Transverse colon (tissue), 4 donors: ENCODE results near the gene LOXL1. TPM values are rescaled to one million over a fixed set of nuclear protein-coding genes. Genes with fewer than 3 reads are reported as not detected.

Experiments
- DNase-seq: peaks from one replicate; pipeline ENCODE4 v3.0.0-alpha.2; 2019
- H3K27ac ChIP-seq, 4 donors: fragments of 200-600 bp; sonication (generic); 2 replicates each; pipeline ENCODE4 v1.5.1; 2016 to 2018; ENCODE audit warnings: inconsistent platforms in 4 of 4
- H3K27me3 ChIP-seq: fragments of 200-600 bp; sonication (generic); 2 replicates; pipeline ENCODE4 v1.5.1; 2017; ENCODE audit warnings: inconsistent platforms
- H3K36me3 ChIP-seq, 4 donors: fragments of 200-600 bp; sonication (generic); 2 replicates each; pipeline ENCODE4 v1.5.1; 2017 to 2019; ENCODE audit warnings: inconsistent platforms in 4 of 4
- H3K4me1 ChIP-seq, 4 donors: fragments of 200-600 bp; sonication (generic); 2 replicates each; pipeline ENCODE4 v1.5.1; 2017 to 2020; ENCODE audit warnings: inconsistent platforms in 4 of 4
- H3K4me3 ChIP-seq, 4 donors: fragments of 200-600 bp; sonication (generic); 1 replicate in 1 of 4; 2 replicates in 3 of 4; pipeline versions ENCODE4 v1.5.1 to v1.6.1; 2017 to 2019; ENCODE audit warnings: inconsistent platforms in 4 of 4
- H3K9me3 ChIP-seq, 2 donors: fragments of 200-600 bp; sonication (generic); 2 replicates each; pipeline ENCODE4 v1.5.1; 2017 to 2019; ENCODE audit warnings: inconsistent platforms in 2 of 2
- EP300 ChIP-seq: sonication (generic); formaldehyde crosslinking; IDR thresholded peaks from one replicate; pipeline ENCODE4 v1.6.1; 2017; ENCODE audit warnings: antibody characterized with exemption, low read depth
- POLR2A ChIP-seq: fragments of 450-650 bp; IDR thresholded peaks from one replicate; pipeline ENCODE4 v1.6.1; 2016; ENCODE audit warnings: antibody characterized with exemption, mild to moderate bottlenecking, moderate library complexity
- POLR2AphosphoS5 ChIP-seq, 3 donors: sonication (generic); formaldehyde crosslinking; IDR thresholded peaks; one replicate each; pipeline ENCODE4 v1.6.1; 2016; ENCODE audit warnings: antibody characterized with exemption in 3 of 3
- whole genome bisulfite sequencing, 2 donors: methylation state at CpG; one replicate each; pipeline ENCODE4 v1.1.5; 2018; ENCODE audit warnings: low coverage in 1 of 2; 5-methylcytosine and 5-hydroxymethylcytosine counted together
- in situ Hi-C, 4 donors: fragments of 200-750 bp; cut with MboI; loops; one replicate each; pipeline versions ENCODE4 v1.15.0 to v1.15.1; 2017; ENCODE audit warnings: low sequenced_read_pairs in 3 of 4, low pct_ligation_motif_present in 1 of 4, low pct_unique_long_range_greater_than_20kb in 1 of 4
- intact Hi-C: fragments of 100-400 bp; cut with DNase I; formaldehyde crosslinking; loops from one replicate; pipeline ENCODE4 v1.15.1; 2023; ENCODE audit warnings: low total_unique reads
- total RNA-seq, 4 donors: library from RNA; depleted of rRNA; stranded (reverse); fragments of >200 nt; gene quantifications; one replicate each; pipeline ENCODE4 v1.1.0, GENCODE V29; 2016
- TF ChIP-seq, protein P1 (sequence below), 5 experiments: fragments of 200-600 bp in 3 of 5; fragments of 450-650 bp in 2 of 5; sonication (generic) in 3 of 5; IDR thresholded peaks; 1 replicate in 2 of 5; 2 replicates in 3 of 5; pipeline ENCODE4 v1.5.1; 2016 to 2017; ENCODE audit warnings: antibody characterized with exemption in 5 of 5, inconsistent platforms in 3 of 5, mild to moderate bottlenecking in 2 of 5, moderate library complexity in 1 of 5

The LOXL1 gene
- total RNA-seq, 4 donors from 2014 or later, result 1.8 to 6.8 (median 1.9) TPM; not detected in 1

DNA sequence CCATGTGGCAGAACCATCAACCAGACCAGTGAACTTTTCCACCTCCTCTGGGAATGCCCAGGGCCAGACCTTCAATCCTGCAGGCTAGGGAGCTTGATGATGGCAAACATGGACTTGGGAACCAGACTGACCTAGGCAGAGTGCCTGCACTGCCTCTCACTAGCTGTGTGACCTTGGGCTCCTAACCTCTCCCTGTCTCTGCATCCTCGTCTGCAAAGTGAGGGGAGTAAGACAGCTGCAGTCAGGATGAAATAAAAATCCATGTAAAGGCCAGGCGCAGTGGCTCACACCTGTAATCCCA is 17.5 kb upstream of the LOXL1 start:
- DNase-seq, result no peak
- Histone ChIP-seq H3K4me1 (no peaks in the 10 kb centered on the region), H3K27ac (no peak overlapping the region), H3K27me3 (no peaks in the 10 kb centered on the region), H3K36me3 (no peaks in the 10 kb centered on the region), H3K9me3 (no peaks in the 10 kb centered on the region), H3K4me3 (no peak overlapping the region)
- intact Hi-C loops, result no loop called here
- in situ Hi-C loops, result no loop called here
- 80 to 90% methylated on average over 2 of the region's 2 CpGs for WGBS, 2 donors
- no peak for TF ChIP-seq POLR2AphosphoS5 (IDR thresholded peaks at IDR 0.05)
- TF ChIP-seq, protein P1, sequence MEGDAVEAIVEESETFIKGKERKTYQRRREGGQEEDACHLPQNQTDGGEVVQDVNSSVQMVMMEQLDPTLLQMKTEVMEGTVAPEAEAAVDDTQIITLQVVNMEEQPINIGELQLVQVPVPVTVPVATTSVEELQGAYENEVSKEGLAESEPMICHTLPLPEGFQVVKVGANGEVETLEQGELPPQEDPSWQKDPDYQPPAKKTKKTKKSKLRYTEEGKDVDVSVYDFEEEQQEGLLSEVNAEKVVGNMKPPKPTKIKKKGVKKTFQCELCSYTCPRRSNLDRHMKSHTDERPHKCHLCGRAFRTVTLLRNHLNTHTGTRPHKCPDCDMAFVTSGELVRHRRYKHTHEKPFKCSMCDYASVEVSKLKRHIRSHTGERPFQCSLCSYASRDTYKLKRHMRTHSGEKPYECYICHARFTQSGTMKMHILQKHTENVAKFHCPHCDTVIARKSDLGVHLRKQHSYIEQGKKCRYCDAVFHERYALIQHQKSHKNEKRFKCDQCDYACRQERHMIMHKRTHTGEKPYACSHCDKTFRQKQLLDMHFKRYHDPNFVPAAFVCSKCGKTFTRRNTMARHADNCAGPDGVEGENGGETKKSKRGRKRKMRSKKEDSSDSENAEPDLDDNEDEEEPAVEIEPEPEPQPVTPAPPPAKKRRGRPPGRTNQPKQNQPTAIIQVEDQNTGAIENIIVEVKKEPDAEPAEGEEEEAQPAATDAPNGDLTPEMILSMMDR (IDR thresholded peaks at IDR 0.05), result no peak
- TF ChIP-seq POLR2A, result no peak
- TF ChIP-seq EP300, result no peak

DNA sequence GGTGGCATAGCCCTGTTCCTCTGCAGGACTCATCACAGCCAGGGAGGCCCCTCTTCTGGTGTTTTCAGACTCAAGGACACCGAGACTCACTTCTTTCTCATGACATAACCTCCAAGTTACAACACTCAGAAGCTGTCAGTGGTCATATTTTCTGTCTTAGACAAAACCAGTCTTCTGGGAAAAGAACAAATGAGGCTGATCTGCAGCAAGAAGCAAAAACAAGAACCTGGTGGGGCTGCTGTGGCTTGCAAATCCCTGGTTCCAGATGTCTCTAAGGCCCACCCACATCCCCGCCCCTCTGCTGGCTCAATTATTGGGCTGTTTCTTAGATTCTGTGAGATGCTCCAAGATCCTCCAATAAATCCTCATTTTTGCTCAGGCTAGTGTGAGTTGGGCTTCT is 16.6 kb upstream of the LOXL1 start:
- Histone ChIP-seq H3K27ac (no peak overlapping the region), H3K4me1 (no peaks in the 10 kb centered on the region), H3K36me3 (no peaks in the 10 kb centered on the region), H3K9me3 (no peaks in the 10 kb centered on the region), H3K4me3 (no peak overlapping the region), H3K27me3 (no peaks in the 10 kb centered on the region)
- in situ Hi-C loops, result no loop called here
- no peak for DNase-seq
- intact Hi-C loops, result no loop called here
- 75 to 85% methylated on average over 2 of the region's 2 CpGs for WGBS, 2 donors
- TF ChIP-seq POLR2AphosphoS5 (IDR thresholded peaks at IDR 0.05) (no peak), EP300 (no peak)

DNA sequence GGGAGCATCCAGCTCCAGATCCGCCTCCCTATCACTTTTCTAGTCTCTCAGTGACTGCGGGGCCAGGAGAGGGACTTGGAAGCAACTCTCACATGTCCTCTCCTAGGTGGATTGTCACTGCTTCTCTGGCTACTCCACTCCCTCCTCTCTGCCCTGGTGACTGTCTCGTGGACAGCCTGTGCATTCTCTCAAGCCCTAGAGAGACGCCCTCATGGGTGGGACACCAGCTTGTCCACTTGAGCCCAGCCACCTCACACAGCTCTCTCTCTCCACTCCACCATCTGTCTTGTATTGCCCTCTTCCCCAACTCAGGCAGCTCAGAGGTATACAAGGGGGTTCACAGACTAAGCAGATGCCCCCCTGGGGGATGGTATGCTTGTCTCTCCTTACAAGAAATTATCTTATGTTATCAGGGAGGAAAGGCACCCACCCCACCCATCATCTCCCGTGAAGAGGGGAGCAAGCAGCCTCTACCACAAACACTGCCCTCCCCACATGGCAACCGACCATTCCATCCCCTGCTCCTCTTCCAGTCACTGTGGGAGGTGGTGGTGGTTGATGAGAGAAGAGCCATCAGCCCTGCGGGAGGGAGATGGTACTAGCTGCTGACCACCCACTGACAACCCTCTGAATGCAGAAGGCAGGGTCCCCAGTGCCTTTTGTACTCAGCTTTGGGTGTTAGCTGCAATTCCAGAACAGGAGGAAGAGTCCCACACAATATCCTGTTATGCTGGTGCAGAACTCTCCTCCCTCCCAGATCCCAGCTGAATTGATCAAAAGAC is 15.5 kb upstream of the LOXL1 start:
- no peak for DNase-seq
- TF ChIP-seq POLR2AphosphoS5 (IDR thresholded peaks at IDR 0.05), result no peak
- no peak for TF ChIP-seq POLR2A
- TF ChIP-seq, protein P1 (IDR thresholded peaks at IDR 0.05), result no peak
- TF ChIP-seq EP300, result no peak
- H3K4me3 ChIP-seq, result no peak overlapping the region
- H3K9me3 ChIP-seq, result no peaks in the 10 kb centered on the region
- H3K27me3 ChIP-seq, result no peaks in the 10 kb centered on the region
- intact Hi-C loops (no loop called here), in situ Hi-C loops (no loop called here)
- no peak overlapping the region for H3K27ac ChIP-seq
- no peaks in the 10 kb centered on the region for H3K36me3 ChIP-seq
- WGBS, 2 donors, result 64% methylated on average over 6 of the region's 7 CpGs; no CpG with 5 or more reads in 1 of the 2 donors
- no peaks in the 10 kb centered on the region for H3K4me1 ChIP-seq

DNA sequence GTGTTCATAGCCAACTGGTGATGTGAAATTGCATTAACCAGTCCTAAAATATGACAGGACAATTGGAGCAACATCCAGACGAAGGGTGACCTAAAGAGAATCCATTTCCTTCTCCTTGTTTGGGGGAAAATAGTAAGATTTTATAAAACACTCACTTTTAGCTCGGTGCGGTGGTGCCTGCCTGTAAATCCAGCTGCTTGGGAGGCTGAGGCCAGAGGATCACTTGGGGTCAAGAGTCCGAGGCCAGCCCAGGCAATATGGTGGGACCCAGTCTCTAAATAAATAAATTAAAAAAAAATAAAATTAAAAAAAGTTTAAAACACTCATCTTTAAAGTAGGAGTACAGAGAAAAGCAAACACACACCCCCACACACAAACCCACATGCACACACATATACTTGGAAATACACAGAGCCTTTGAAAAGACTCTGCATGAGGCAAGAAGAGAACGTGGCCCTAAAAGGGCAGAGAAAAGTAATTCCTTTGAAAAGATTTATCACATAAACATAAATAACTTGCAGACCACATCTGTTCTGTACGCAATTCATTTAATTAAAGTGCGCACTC is 14.1 kb upstream of the LOXL1 start:
- TF ChIP-seq POLR2A, result no peak
- no peaks in the 10 kb centered on the region for H3K27me3 ChIP-seq
- no peaks in the 10 kb centered on the region for H3K36me3 ChIP-seq
- H3K27ac ChIP-seq, result no peak overlapping the region
- DNase-seq, result no peak
- peaks cover 0 to 5% of the 10 kb centered on the region in 2 donors for H3K9me3 ChIP-seq
- WGBS, 2 donors, result 70 to 75% methylated on average over 6 to 7 of the region's 7 CpGs
- no peak overlapping the region for H3K4me3 ChIP-seq
- no peaks in the 10 kb centered on the region for H3K4me1 ChIP-seq
- intact Hi-C loops (no loop called here), in situ Hi-C loops (no loop called here)

DNA sequence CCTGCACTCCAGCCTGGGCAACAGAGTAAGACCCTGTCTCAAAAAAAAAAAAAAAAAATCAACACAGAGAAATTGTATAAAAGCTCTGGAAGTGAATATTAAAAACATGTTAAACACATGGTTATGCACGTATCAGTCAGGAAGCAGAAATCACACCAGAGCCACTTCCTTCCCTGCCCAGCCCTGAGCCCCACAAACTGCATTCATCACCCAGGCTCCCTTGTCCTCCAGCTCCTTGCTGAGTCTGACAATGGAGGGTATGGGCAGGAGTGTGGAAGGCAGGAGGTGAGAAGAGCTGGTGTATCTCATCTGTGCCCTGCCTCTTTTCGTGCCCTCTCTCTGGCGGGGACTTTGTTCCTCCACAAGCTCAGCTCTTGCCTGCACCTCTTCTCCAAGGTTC is 12.1 kb upstream of the LOXL1 start:
- in situ Hi-C loops, result no loop called here
- DNase-seq, result no peak
- Histone ChIP-seq H3K27me3 (no peaks in the 10 kb centered on the region), H3K9me3 (peaks cover 0 to 5% of the 10 kb centered on the region in 2 donors), H3K36me3 (no peaks in the 10 kb centered on the region), H3K27ac (no peak overlapping the region), H3K4me3 (no peak overlapping the region), H3K4me1 (no peaks in the 10 kb centered on the region)
- 58 to 68% methylated on average over 2 to 3 of the region's 3 CpGs for WGBS, 2 donors
- intact Hi-C loops, result no loop called here
- TF ChIP-seq EP300, result no peak
- TF ChIP-seq, protein P1 (IDR thresholded peaks at IDR 0.05), result no peak
- TF ChIP-seq POLR2AphosphoS5 (IDR thresholded peaks at IDR 0.05), result no peak
- TF ChIP-seq POLR2A, result no peak
